Measurements from ENCODE around the gene EIF3F.

GRCh38 chr11:8008212-8008611, 21.1 kb downstream of the EIF3F start:
- TF ChIP-seq, protein P1, sequence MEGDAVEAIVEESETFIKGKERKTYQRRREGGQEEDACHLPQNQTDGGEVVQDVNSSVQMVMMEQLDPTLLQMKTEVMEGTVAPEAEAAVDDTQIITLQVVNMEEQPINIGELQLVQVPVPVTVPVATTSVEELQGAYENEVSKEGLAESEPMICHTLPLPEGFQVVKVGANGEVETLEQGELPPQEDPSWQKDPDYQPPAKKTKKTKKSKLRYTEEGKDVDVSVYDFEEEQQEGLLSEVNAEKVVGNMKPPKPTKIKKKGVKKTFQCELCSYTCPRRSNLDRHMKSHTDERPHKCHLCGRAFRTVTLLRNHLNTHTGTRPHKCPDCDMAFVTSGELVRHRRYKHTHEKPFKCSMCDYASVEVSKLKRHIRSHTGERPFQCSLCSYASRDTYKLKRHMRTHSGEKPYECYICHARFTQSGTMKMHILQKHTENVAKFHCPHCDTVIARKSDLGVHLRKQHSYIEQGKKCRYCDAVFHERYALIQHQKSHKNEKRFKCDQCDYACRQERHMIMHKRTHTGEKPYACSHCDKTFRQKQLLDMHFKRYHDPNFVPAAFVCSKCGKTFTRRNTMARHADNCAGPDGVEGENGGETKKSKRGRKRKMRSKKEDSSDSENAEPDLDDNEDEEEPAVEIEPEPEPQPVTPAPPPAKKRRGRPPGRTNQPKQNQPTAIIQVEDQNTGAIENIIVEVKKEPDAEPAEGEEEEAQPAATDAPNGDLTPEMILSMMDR (conservative IDR thresholded peaks at IDR 0.05), result no peak
- no peak for TF ChIP-seq EZH2 (IDR thresholded peaks at IDR 0.05; ENCODE audit: low read depth)

Measured in PC-9 (cell line).